K562 (cell line): ENCODE measurements around the gene EYA3. TPM values are rescaled to one million over a fixed set of nuclear protein-coding genes. Genes with fewer than 3 reads are reported as not detected.

Experiments used
- ATAC-seq: fragments of 200-7000 bp; cut with Tn5 transposase; 3 replicates; pipeline ENCODE4 v1.9.1; 2020; ENCODE audit warnings: moderate library complexity
- BruUV-seq: library from RNA; stranded (reverse); fragments of 400-500 nt; replicated peaks from 2 replicates; lab custom pipeline; 2021; lab: Mats Ljungman, UMichigan
- CTCF ChIA-PET: fragments of 300-600 bp; formaldehyde crosslinking; extraction: SDS; loops from one replicate; lab custom pipeline; 2021; ENCODE audit warnings: low intra/inter-chr PET ratio; lab: Yijun Ruan, JAX
- POLR2A ChIA-PET: fragments of 300-600, 350-650 bp; sonication (Branson Sonifier 250); formaldehyde crosslinking; extraction: SDS; loops from one replicate; lab custom pipeline; 2021; ENCODE audit warnings: antibody characterized with exemption, inconsistent platforms; lab: Yijun Ruan, JAX
- DNase-seq, 4 experiments: peaks; one replicate each; pipeline versions ENCODE4 v3.0.0 to v3.0.0-alpha.2; 2011 to 2018; ENCODE audit warnings: low spot score in 3 of 4, mixed read lengths in 3 of 4; ENCODE audit errors: extremely low read depth in 1 of 4
- FAIRE-seq: peaks from 2 replicates; lab custom pipeline; 2011; peaks lifted over from hg19 to GRCh38; lab: Jason Lieb, UNC
- H2AFZ ChIP-seq: 2 replicates; pipeline ENCODE4 v1.6.0; 2011; ENCODE audit warnings: low read depth, low read length, control low read depth, inconsistent platforms
- H3K27ac ChIP-seq: fragments of 200-600 bp; 3 replicates; pipeline ENCODE4 v1.8.0; 2011; ENCODE audit warnings: low read depth, mild to moderate bottlenecking, control low read depth, inconsistent platforms, low read length, moderate library complexity, mixed read lengths; ENCODE audit errors: extremely low read depth
- H3K27me3 ChIP-seq, 2 experiments: fragments of 300-600 bp in 1 of 2; 2 replicates in 1 of 2; 3 replicates in 1 of 2; pipeline versions ENCODE4 v1.6.0 to v1.8.0; 2011; ENCODE audit warnings: inconsistent platforms in 2 of 2, low read length in 2 of 2, mild to moderate bottlenecking in 1 of 2, mixed read lengths in 1 of 2, moderate library complexity in 1 of 2; ENCODE audit not compliant: control insufficient read depth in 2 of 2, insufficient read depth in 2 of 2
- H3K36me3 ChIP-seq: fragments of 300-600 bp; 3 replicates; pipeline ENCODE4 v1.8.0; 2011; ENCODE audit warnings: mild to moderate bottlenecking, low read length, inconsistent platforms; ENCODE audit not compliant: control insufficient read depth, insufficient read depth
- H3K4me1 ChIP-seq, 2 experiments: fragments of 200-600 bp in 1 of 2; replicated peaks in 1 of 2; 2 replicates in 1 of 2; 3 replicates in 1 of 2; pipeline versions ENCODE4 v1.5.1 to v1.8.0; 2011; ENCODE audit warnings: inconsistent platforms in 2 of 2, low read length in 2 of 2, mild to moderate bottlenecking in 1 of 2, mixed read lengths in 1 of 2, moderate library complexity in 1 of 2; ENCODE audit not compliant: control insufficient read depth in 2 of 2, insufficient read depth in 2 of 2
- H3K4me2 ChIP-seq: 2 replicates; pipeline ENCODE4 v1.6.1; 2011; ENCODE audit warnings: low read length, control low read depth, inconsistent platforms, mixed read lengths; ENCODE audit not compliant: insufficient read depth
- H3K4me3 ChIP-seq: fragments of 200-600 bp; sonication (generic), shearing (Covaris generic); 2 replicates; pipeline ENCODE4 v1.5.1; 2016; ENCODE audit warnings: control low read depth, inconsistent platforms
- H3K79me2 ChIP-seq: fragments of 200-600 bp; 3 replicates; pipeline ENCODE4 v1.8.0; 2011; ENCODE audit warnings: low read length, inconsistent platforms; ENCODE audit not compliant: control insufficient read depth, insufficient read depth
- H3K9ac ChIP-seq, 2 experiments: 2 replicates each; pipeline versions ENCODE4 v1.6.0 to v1.6.1; 2011; ENCODE audit warnings: low read depth in 2 of 2, low read length in 2 of 2, control low read depth in 1 of 2, inconsistent platforms in 1 of 2, mild to moderate bottlenecking in 1 of 2, mixed read lengths in 1 of 2; ENCODE audit not compliant: insufficient read depth in 1 of 2
- H3K9me1 ChIP-seq: one replicate; pipeline ENCODE4 v1.6.0; 2011; ENCODE audit warnings: inconsistent platforms, mild to moderate bottlenecking, low read length, moderate library complexity; ENCODE audit not compliant: control insufficient read depth, insufficient read depth
- H3K9me3 ChIP-seq: replicated peaks from 2 replicates; pipeline ENCODE4 v1.5.1; 2011; ENCODE audit warnings: low read depth, low read length, inconsistent platforms; ENCODE audit not compliant: control insufficient read depth, insufficient read depth
- H4K20me1 ChIP-seq: replicated peaks from 2 replicates; pipeline ENCODE4 v1.6.1; 2011; ENCODE audit warnings: low read length, inconsistent platforms, mixed read lengths; ENCODE audit not compliant: control insufficient read depth, insufficient read depth
- ETS1 ChIP-seq: conservative IDR thresholded peaks from 2 replicates; pipeline ENCODE4 v1.6.1; 2011; ENCODE audit warnings: low read depth, mild to moderate bottlenecking, low read length; ENCODE audit not compliant: control insufficient read depth
- HES1 ChIP-seq: fragments of 450-650 bp; IDR thresholded peaks from 2 replicates; pipeline ENCODE4 v1.6.1; 2016; ENCODE audit warnings: low read depth, mild to moderate bottlenecking, moderate library complexity
- NELFE ChIP-seq: IDR thresholded peaks from 2 replicates; pipeline ENCODE4 v1.6.1; 2011; ENCODE audit warnings: mild to moderate bottlenecking; ENCODE audit not compliant: insufficient read depth, insufficient read length
- PTTG1 ChIP-seq: fragments of 450-650 bp; IDR thresholded peaks from 2 replicates; pipeline ENCODE4 v1.6.1; 2016; ENCODE audit warnings: low read depth, mild to moderate bottlenecking, missing genetic modification characterization, missing compliant biosample characterization
- SREBF1 ChIP-seq: fragments of 150-350 bp; IDR thresholded peaks from 2 replicates; pipeline ENCODE4 v1.6.1; 2014; ENCODE audit warnings: antibody characterized with exemption, low read depth, low read length, borderline replicate concordance
- SRSF7 ChIP-seq: fragments of 200-400 bp; formaldehyde crosslinking; optimal IDR thresholded peaks from 2 replicates; pipeline ENCODE3; 2017; ENCODE audit warnings: mild to moderate bottlenecking, low read depth, low read length
- XRCC4 ChIP-seq: IDR thresholded peaks from one replicate; pipeline ENCODE4 v1.6.1; 2011; ENCODE audit not compliant: insufficient read depth, insufficient read length; ENCODE audit errors: extremely low read depth
- ZNF146 ChIP-seq: IDR thresholded peaks from one replicate; pipeline ENCODE4 v1.6.1; 2018; ENCODE audit warnings: missing compliant biosample characterization; ENCODE audit not compliant: unreplicated experiment
- ZNF175 ChIP-seq: fragments of 200-800 bp; sonication (Bioruptor generic); IDR thresholded peaks from 2 replicates; pipeline ENCODE4 v1.6.1; 2016; ENCODE audit warnings: low read depth, mild to moderate bottlenecking, missing genetic modification characterization, missing compliant biosample characterization
- ZNF274 ChIP-seq: IDR thresholded peaks from 2 replicates; pipeline ENCODE4 v1.6.1; 2011; ENCODE audit warnings: low read depth, mild to moderate bottlenecking, low read length, moderate library complexity, borderline replicate concordance
- in situ Hi-C: fragments of 300-500 bp; cut with MboI; formaldehyde crosslinking; loops from 4 replicates; pipeline ENCODE4 v1.15.0; 2018; ENCODE audit warnings: inconsistent platforms, mixed read lengths
- intact Hi-C: fragments of 100-400 bp; cut with micrococcal nuclease; formaldehyde crosslinking; loops from 2 replicates; pipeline ENCODE4 v1.14.2; 2022
- polyA plus RNA-seq, 8 experiments: library from polyadenylated mRNA; depleted of rRNA in 4 of 8; stranded (reverse) in 5 of 8; unstranded in 3 of 8; fragments of >200 nt; fragmentation: Nextera tagmentation in 2 of 8; fragmentation: Illumina TruSeq in 1 of 8; extraction: Ambion mirVana in 2 of 8; extraction: Trizol in 1 of 8; gene quantifications; 2 replicates each; pipeline versions ENCODE4 v1.2.1 to v1.2.3, GENCODE V29; 2011 to 2014; ENCODE audit warnings: inconsistent platforms in 1 of 8, missing spikeins in 1 of 8
- total RNA-seq, 7 experiments: library from RNA; depleted of rRNA in 6 of 7; stranded (reverse); fragments of >200 nt in 6 of 7; fragmentation: Illumina TruSeq in 2 of 7; extraction: Trizol in 2 of 7; gene quantifications; 2 replicates each; pipeline versions ENCODE4 v1.2.1 to v1.2.3, GENCODE V29; 2011 to 2021; ENCODE audit warnings: low replicate concordance in 1 of 7

Gene EYA3
- total and polyA plus RNA-seq, 9 of the 15 experiments (the other 6 are each of a cell fraction or from before 2014, with no cell fraction given): 21.7 to 64.0 (median 43.6) TPM

- no peak overlapping the region for H3K4me2 ChIP-seq
- H3K9me1 ChIP-seq: no peaks in the 10 kb centered on the region
- H3K27ac ChIP-seq: no peak overlapping the region; the same call in 2 of the 3 replicates
- H3K4me3 ChIP-seq: no peak overlapping the region
- no peak overlapping the region for H3K9ac ChIP-seq
- FAIRE-seq (no peak), ATAC-seq (no peak)
- H3K79me2 ChIP-seq: peaks cover 91% of the 10 kb centered on the region
- no peaks in the 10 kb centered on the region for H3K9me3 ChIP-seq
- no peak overlapping the region for H2AFZ ChIP-seq
- H4K20me1 ChIP-seq: no peaks in the 10 kb centered on the region
- BruUV-seq: no TSS peak
- H3K27me3 ChIP-seq: no peaks in the 10 kb centered on the region
- intact Hi-C loops: no loop called here
- peaks cover 0 to 18% of the 10 kb centered on the region in 2 experiments; a peak in 4 of 5 replicates for H3K4me1 ChIP-seq
- TF ChIP-seq NELFE: no peak
- TF ChIP-seq SREBF1: no peak
- TF ChIP-seq HES1: no peak
- TF ChIP-seq PTTG1 (tag): no peak
- TF ChIP-seq ZNF146 (CRISPR knock-in tag): no peak
- no peak for TF ChIP-seq ZNF175 (CRISPR knock-in tag)
- no peak for TF ChIP-seq ZNF274
- no peak for TF ChIP-seq XRCC4
- no peak for TF ChIP-seq ETS1
- no peak for TF ChIP-seq SRSF7
- TF ChIP-seq, all 486 proteins: peak for 0
- ChIA-PET CTCF (no interaction called here), POLR2A (interaction anchor here (0.7 to 1.7 kb wide), 3 partner anchors 7 to 84 kb away, joined by 3 to 5 read pairs (median 4); no protein-coding TSS in a partner anchor)
- peaks cover 17% of the 10 kb centered on the region for H3K36me3 ChIP-seq
- DNase-seq: no peak
- in situ Hi-C loops: no loop called here
Observed at GRCh38 chr1:28071813-28072212, 16.6 kb downstream of the EYA3 start.
